Kidney (tissue), 14 donors: Measurements from ENCODE around the gene PPFIA2. TPM values are rescaled to one million over a fixed set of nuclear protein-coding genes. Genes with fewer than 3 reads are reported as not detected.

Source experiments
- DNase-seq, 5 donors: peaks; one replicate each; pipeline ENCODE4 v3.0.0-alpha.2; 2013 to 2020
- FAIRE-seq: peaks from 2 replicates; lab custom pipeline; 2012; peaks lifted over from hg19 to GRCh38; lab: Jason Lieb, UNC
- H3K27ac ChIP-seq, 2 donors: one replicate each; pipeline ENCODE4 v1.7.0; 2013; ENCODE audit warnings: low read depth in 2 of 2, low read length in 2 of 2, inconsistent platforms in 1 of 2
- H3K27me3 ChIP-seq: one replicate; pipeline ENCODE4 v1.7.1; 2013; ENCODE audit warnings: low read length, inconsistent platforms; ENCODE audit not compliant: control insufficient read depth, insufficient read depth
- H3K36me3 ChIP-seq, 3 donors: one replicate each; pipeline versions ENCODE4 v1.7.0 to v1.7.1; 2013; ENCODE audit warnings: low read length in 3 of 3, control low read depth in 1 of 3, inconsistent platforms in 1 of 3; ENCODE audit not compliant: insufficient read depth in 3 of 3, control insufficient read depth in 2 of 3
- H3K4me1 ChIP-seq, 3 donors: one replicate each; pipeline versions ENCODE4 v1.7.0 to v1.7.1; 2013; ENCODE audit warnings: low read length in 3 of 3, inconsistent platforms in 1 of 3, low read depth in 1 of 3; ENCODE audit not compliant: control insufficient read depth in 2 of 3, insufficient read depth in 2 of 3
- H3K4me3 ChIP-seq, 3 donors: one replicate each; pipeline versions ENCODE4 v1.7.0 to v1.8.1; 2013; ENCODE audit warnings: low read length in 3 of 3, control low read depth in 1 of 3, inconsistent platforms in 1 of 3
- H3K9ac ChIP-seq, 3 donors: one replicate each; pipeline versions ENCODE4 v1.7.0 to v1.7.1; 2013; ENCODE audit warnings: low read length in 3 of 3, control low read depth in 1 of 3, inconsistent platforms in 1 of 3
- H3K9me3 ChIP-seq, 3 donors: one replicate each; pipeline versions ENCODE4 v1.7.0 to v1.7.1; 2013; ENCODE audit warnings: low read length in 3 of 3, control low read depth in 1 of 3, inconsistent platforms in 1 of 3; ENCODE audit not compliant: control insufficient read depth in 2 of 3, insufficient read depth in 1 of 3
- CTCF ChIP-seq: IDR thresholded peaks from 3 replicates; pipeline ENCODE4 v1.5.1; 2012; ENCODE audit warnings: mild to moderate bottlenecking, moderate library complexity, borderline replicate concordance; ENCODE audit not compliant: insufficient read depth; ENCODE audit errors: extremely low read depth
- intact Hi-C: fragments of 100-400 bp; cut with DNase I; formaldehyde crosslinking; loops from one replicate; pipeline ENCODE4 v1.11.1; 2022
- polyA plus RNA-seq: library from polyadenylated mRNA; stranded (reverse); fragments of 350-450 nt; fragmentation: Illumina TruSeq; extraction: RNeasy Lipid Tissue Mini Kit (QIAGEN cat#74804); gene quantifications from one replicate; pipeline ENCODE4 v1.2.3, GENCODE V29; 2014; ENCODE audit warnings: low read depth, low replicate concordance; ENCODE audit not compliant: insufficient read depth
- total RNA-seq: library from RNA; stranded (reverse); fragmentation: NEBNext Ultra II Directional; extraction: Animal tissue kit (Norgen Biotek cat#: 25700); gene quantifications from one replicate; pipeline ENCODE4 v1.2.1, GENCODE V29; 2021
- donor health status: control.
- donor health status: control.
- donor health status: control.
- donor health status: control.
- donor health status: control.
- donor health status: DM: yes; HTN: yes; CAD: no.
- donor health status: Normal renal cell carcinoma (clear cell type).

The PPFIA2 gene
- total and polyA plus RNA-seq, 2 donors from 2014 or later: 2.8 to 9.4 TPM

DNA sequence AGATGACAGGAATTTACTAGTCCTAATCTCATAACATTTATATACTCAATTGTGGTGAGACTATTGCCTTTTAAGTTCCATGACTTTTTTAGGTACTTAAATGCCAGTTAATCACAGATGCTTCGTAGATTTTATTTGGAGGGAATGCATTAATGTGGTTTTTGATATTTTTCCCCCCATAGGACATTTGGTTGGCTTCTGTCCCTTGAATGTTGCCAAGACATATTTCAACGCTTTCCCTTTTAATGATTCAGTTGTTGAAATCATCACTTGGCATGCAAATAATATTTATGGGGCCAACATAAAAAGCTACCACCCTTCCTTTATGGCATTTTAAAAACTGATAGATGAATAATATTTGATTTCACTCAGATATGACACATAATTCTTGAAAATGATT, 509.2 kb downstream of the PPFIA2 start:
- no peak for TF ChIP-seq CTCF
- no peak for DNase-seq
- no peak for FAIRE-seq
- H3K9me3 ChIP-seq: no peaks in the 10 kb centered on the region
- H3K36me3 ChIP-seq: no peaks in the 10 kb centered on the region
- no peaks in the 10 kb centered on the region for H3K27me3 ChIP-seq
- H3K4me1 ChIP-seq: peaks cover 0 to 5% (median 0%) of the 10 kb centered on the region in 3 donors
- no peak overlapping the region for H3K9ac ChIP-seq
- intact Hi-C loops: no loop called here
- H3K4me3 ChIP-seq: no peak overlapping the region
- H3K27ac ChIP-seq: no peak overlapping the region

DNA sequence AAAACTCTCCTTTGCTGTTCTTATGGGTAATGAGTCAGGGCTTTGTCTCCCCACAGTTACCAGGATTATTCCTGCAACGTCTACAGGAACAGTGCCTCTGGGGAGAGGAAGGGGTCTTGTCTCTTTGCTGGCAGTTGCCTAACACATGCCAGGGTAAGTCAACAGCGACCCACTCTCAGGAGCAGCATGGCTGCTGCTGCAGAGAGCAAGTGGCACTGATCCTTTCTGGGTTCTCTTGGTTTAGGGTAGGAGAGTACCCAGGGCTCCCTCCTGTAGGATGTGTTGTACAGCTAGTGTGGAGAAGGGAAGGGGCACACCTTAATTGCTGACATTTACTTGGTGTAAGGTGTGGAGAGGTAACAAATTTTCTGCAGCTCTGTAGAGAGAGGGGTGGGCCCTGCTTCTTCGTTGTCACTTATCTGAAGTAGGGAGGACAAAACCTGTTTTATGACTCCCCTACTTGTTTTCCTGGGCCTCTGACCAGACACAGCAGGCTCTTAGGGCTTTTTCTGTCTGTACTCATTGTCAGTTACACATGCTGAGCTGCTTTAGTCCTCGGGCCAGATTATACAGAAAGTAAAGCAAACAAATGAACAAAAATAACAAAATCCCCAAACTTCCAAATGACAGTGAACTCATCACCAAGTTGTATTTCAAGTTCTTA, 513.1 kb downstream of the PPFIA2 start:
- H3K27me3 ChIP-seq: no peaks in the 10 kb centered on the region
- no peaks in the 10 kb centered on the region for H3K9me3 ChIP-seq
- H3K36me3 ChIP-seq: no peaks in the 10 kb centered on the region
- no peak overlapping the region for H3K4me3 ChIP-seq
- FAIRE-seq: no peak
- TF ChIP-seq CTCF: no peak
- no peak overlapping the region for H3K27ac ChIP-seq
- H3K9ac ChIP-seq: no peak overlapping the region
- intact Hi-C loops: no loop called here
- peaks cover 0 to 5% (median 0%) of the 10 kb centered on the region in 3 donors for H3K4me1 ChIP-seq
- peak in 2 of 5 donors; percentile 29 to 44 for DNase-seq

- no peak overlapping the region for H3K27ac ChIP-seq
- peak in 2 of 5 donors; percentile 68 to 87 for DNase-seq
Observed at GRCh38 chr12:81245458-81245857, 513.7 kb downstream of the PPFIA2 start.

More at GRCh38 chr12:81245458-81245857, 513.7 kb downstream of the PPFIA2 start:
- no peak for FAIRE-seq
- H3K9me3 ChIP-seq: no peaks in the 10 kb centered on the region
- H3K9ac ChIP-seq: no peak overlapping the region
- H3K4me3 ChIP-seq: no peak overlapping the region
- H3K4me1 ChIP-seq: peaks cover 0 to 5% (median 0%) of the 10 kb centered on the region in 3 donors
- TF ChIP-seq CTCF: no peak
- H3K36me3 ChIP-seq: no peaks in the 10 kb centered on the region
- H3K27me3 ChIP-seq: no peaks in the 10 kb centered on the region
- intact Hi-C loops: no loop called here
